GM19193 (cell line): ENCODE results near the gene TVP23C.

ENCODE experiments used
- POLR2A ChIP-seq: IDR thresholded peaks from 4 replicates; pipeline ENCODE4 v1.6.1; 2011; ENCODE audit not compliant: insufficient read depth, insufficient read length; ENCODE audit errors: extremely low read depth

TVP23C gene

DNA sequence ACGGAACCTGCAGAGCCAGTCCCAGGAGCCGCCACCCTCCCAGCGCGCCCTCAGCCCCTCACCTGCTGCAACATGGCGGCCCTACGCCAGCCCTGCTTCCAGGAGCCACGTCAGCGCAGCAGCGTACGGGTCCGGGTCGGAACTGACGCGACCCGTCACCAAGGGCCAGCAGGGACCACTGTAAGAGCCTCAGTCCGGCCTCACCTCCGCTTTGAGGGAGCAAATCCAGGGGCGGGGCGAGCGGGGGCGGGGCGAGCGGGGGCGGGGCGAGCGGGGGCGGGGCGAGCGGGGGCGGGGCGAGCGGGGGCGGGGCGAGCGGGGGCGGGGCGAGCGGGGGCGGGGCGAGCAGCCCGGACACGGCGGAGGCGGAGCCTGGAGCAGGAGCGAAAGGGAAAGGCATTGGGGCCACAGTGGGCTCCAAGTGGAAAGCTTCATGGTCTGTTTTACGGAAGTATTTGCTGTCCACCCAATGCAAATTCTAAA lies at the start of gene TVP23C:
TSS of gene TVP23C (minus strand) at position 109 of the 483 bp plus-strand sequence. CDS start at position 74, 35 bp downstream.
- peak; percentile 36 for TF ChIP-seq POLR2A

DNA sequence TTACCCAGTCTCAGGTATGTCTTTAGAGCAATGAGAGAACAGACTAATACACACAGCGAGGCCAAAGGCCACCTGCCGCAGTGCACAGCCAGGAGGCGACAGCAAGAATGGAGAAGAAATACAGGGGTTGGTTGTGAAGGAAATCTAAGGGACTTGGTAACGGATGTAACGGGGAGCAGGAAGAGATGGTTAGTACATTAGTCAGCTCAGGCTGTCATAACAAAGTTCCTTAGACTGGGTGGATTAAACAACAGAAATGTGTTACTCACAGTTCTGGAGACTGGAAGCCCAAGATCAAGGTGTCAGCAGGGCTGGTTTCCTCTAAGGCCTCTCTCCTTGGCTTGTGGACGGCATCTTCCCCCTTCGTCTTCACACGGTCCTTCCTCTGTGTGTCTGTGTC lies 47.1 kb downstream of the TVP23C start:
- no peak for TF ChIP-seq POLR2A

DNA sequence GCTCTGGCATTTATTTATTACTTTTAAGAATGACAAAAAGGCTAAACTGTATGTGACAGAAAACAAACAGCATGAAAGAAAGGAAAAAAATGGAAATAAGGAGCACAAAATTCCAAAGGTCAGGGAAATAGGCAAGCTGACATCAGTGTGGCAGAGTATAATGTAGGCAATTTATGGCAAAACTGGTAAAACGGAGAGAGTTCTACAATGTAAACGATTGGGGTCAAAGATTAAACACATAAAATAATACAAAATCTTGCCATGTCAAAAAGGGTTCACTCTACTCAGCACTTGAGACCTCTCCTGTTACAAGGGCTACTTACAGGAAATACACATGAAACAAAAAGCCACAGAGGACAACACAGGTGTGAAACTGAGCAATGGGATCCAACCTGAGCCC lies 48.8 kb downstream of the TVP23C start:
- TF ChIP-seq POLR2A = no peak

- TF ChIP-seq POLR2A = no peak
These were observed 49.3 kb downstream of the TVP23C start for GRCh38 chr17:15513856-15514459.

- TF ChIP-seq POLR2A = no peak
These were observed 50.1 kb downstream of the TVP23C start for GRCh38 chr17:15513058-15513791.

- TF ChIP-seq POLR2A = no peak
These were observed 51.1 kb downstream of the TVP23C start for GRCh38 chr17:15512071-15512709.

- no peak for TF ChIP-seq POLR2A
These were observed 52.1 kb downstream of the TVP23C start for GRCh38 chr17:15511142-15511541.

- no peak for TF ChIP-seq POLR2A
These were observed 52.9 kb downstream of the TVP23C start for GRCh38 chr17:15510361-15510760.

- TF ChIP-seq POLR2A = no peak
These were observed 54.2 kb downstream of the TVP23C start for GRCh38 chr17:15509095-15509494.

DNA sequence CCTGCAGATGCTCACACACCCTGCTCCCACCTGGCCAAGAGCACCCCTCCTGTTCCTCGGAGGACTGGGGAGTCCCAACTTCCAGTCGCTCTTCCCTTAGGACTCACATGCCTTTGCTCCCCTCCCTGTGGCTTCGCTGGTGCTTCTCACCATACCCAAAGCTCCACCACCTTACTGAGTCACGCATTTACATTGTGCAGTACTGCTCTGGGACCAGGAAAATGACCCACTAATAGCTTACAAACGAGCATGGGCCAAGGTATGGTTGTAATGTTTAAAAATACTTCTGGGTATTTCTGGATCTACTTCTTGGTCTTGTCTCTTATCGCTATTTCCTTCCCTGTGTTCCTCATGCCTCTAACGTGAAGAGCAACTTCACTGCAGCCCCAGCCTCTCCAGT lies 54.8 kb downstream of the TVP23C start:
- TF ChIP-seq POLR2A = no peak

DNA sequence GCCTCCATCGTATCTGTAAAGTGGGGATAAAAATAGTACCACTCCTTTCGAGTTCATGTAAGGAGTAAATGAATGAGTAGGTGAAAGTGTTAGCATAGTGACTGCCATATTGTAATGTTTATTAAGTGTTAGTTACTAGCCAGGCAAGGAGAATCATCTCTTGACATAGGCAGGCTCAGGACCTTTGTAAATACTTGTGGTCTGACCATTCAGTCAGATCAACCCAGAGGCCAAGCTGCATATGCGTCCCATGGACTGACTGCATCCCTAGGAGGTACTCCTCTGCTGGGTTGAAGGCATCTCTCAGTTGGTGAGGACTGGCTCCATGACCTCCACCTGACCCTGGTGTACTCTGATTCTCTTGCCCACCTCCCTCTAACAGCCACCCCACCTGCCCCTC lies 55.4 kb downstream of the TVP23C start:
- no peak for TF ChIP-seq POLR2A

DNA sequence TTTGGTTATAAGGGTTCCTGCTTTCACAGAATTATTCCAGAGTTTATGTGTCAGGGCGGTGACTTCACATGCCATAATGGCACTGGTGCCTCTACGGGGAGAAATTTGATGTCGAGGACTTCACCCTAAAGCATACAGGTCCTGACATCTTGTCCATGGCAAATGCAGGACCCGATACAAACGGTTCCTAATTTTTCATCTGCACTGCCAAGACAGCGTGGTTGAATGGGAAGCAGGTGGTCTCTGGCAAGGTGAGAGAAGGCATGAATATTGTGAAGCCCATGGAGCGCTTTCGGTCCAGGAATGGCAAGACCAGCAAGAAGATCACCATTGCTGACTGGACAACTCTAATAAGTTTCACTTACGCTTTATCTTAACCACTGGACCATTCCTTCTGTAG lies 56.3 kb downstream of the TVP23C start:
- TF ChIP-seq POLR2A = no peak

DNA sequence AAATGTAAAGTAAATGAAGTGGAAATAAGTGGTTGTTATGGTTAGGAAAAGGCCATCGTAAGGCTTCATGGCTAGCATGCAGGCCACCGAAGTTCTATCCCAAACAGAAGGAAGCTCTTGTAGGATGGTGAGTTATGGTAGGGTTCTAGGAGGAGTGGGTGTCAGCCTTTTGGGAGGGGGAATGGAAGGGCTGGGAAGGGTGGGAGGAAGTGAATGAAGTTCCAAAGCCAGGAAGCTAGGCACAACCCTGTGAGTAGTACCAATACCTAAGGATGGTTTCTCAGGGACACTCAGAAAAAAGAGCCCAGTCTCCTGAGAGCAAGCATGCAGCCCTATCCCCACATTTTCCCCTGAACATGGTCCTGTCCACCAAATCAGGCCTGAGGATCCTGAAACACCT lies 59.6 kb downstream of the TVP23C start:
- TF ChIP-seq POLR2A = no peak

DNA sequence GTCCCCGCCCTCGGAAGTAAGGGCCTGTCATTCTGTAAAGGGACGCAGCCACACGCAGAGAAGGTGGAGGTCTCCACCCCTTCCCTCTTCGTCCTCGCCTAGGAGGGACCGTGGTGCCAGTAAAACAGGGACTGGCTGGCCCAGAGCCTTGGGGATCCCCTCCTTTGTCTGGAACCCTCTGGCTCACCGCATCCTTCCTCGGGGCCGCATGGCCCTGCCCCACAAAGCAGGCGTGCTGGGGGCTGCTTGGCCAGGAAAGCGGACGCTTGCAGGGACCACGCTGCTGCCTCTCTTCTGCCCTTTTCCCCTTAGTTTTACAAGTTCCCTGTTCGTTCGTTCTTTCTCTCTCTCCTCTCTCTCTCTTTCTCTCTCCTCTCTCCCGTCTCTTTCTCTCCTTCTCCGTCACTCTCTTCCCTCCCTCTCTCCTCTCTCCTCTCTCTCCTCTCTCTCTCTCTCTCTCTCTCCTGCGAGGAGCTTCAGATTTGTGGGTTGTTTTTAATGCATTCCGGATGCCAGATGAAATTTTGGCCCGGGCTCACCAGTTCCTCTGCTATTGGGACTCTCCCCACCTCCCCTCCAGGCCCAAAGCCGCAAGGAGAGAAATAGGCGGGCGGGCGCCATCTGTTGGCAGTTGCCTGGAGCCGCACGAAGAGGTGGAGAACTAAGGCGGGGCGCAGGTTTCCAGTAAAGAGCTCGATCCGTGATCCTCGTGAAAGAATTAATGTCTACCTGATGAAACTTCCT lies 60.7 kb downstream of the TVP23C start:
- no peak for TF ChIP-seq POLR2A

GRCh38 chr17:15501793-15502192 lies 61.5 kb downstream of the TVP23C start:
- no peak for TF ChIP-seq POLR2A
